Endothelial cell of umbilical vein (primary cell): Measurements from ENCODE around the gene TSPAN14.

Experiments used
- EZH2 ChIP-seq: IDR thresholded peaks from 2 replicates; pipeline ENCODE4 v1.6.1; 2012; ENCODE audit warnings: borderline replicate concordance, low read depth, mild to moderate bottlenecking, moderate library complexity, low read length, inconsistent platforms; ENCODE audit not compliant: severe bottlenecking
- POLR2A ChIP-seq: IDR thresholded peaks from 2 replicates; pipeline ENCODE4 v1.6.1; 2012; ENCODE audit warnings: low read depth, mild to moderate bottlenecking, control low read depth, low read length
- POLR2AphosphoS5 ChIP-seq: IDR thresholded peaks from 2 replicates; pipeline ENCODE4 v1.6.1; 2012; ENCODE audit warnings: low read depth, mild to moderate bottlenecking, control low read depth, low read length, moderate library complexity; ENCODE audit not compliant: insufficient read depth
- TF ChIP-seq, protein P1 (sequence below), 2 donors: IDR thresholded peaks; 1 replicate in 1 of 2; 2 replicates in 1 of 2; pipeline ENCODE4 v1.5.1; 2011; ENCODE audit warnings: low read length in 2 of 2, mild to moderate bottlenecking in 2 of 2, moderate library complexity in 2 of 2, control low read depth in 1 of 2, inconsistent platforms in 1 of 2, low read depth in 1 of 2; ENCODE audit not compliant: insufficient read depth in 1 of 2; ENCODE audit errors: extremely low read depth in 1 of 2
- TF ChIP-seq, protein P2 (sequence below): IDR thresholded peaks from 2 replicates; pipeline ENCODE4 v1.6.1; 2011; ENCODE audit not compliant: insufficient read depth, insufficient read length

DNA sequence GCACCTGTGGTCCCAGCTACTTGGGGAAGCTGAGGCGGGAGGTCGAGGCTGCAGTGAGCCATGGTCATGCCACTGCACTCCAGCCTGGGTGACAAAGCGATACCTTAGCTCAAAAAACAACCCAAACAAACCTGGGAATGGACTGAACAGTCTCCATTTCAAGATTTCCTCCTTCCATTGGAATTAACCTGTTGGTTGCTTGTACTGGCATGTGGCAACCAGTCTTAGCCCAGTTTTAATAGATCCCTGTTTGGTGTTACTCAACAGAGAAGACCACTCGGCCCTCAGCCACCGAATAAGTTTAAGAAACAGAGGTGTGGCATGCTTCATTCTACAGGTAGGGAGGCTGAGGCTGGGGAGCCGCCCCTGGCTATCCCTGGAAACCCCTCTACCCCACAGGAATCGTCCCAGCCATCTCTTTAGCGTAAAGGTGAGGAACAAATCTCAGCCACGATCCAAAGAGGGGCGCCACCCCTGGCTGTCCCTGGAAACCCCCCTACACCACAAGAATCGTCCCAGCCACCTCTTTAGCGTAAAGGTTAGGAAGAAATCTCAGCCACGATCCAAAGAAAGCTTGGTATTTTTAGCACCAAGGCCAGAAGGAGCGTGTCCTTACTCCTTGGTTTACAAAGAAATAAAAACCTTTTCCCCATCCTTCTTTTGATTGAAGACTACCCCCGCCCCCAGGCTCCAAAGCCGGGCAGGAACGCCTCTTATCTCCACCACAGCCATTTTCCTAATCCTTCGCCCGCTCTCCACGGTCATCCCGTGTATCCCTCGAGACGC, 861 bp upstream of the TSPAN14 start:
- TF ChIP-seq POLR2A (no peak), EZH2 (no peak), POLR2AphosphoS5 (no peak)
- TF ChIP-seq, protein P1, sequence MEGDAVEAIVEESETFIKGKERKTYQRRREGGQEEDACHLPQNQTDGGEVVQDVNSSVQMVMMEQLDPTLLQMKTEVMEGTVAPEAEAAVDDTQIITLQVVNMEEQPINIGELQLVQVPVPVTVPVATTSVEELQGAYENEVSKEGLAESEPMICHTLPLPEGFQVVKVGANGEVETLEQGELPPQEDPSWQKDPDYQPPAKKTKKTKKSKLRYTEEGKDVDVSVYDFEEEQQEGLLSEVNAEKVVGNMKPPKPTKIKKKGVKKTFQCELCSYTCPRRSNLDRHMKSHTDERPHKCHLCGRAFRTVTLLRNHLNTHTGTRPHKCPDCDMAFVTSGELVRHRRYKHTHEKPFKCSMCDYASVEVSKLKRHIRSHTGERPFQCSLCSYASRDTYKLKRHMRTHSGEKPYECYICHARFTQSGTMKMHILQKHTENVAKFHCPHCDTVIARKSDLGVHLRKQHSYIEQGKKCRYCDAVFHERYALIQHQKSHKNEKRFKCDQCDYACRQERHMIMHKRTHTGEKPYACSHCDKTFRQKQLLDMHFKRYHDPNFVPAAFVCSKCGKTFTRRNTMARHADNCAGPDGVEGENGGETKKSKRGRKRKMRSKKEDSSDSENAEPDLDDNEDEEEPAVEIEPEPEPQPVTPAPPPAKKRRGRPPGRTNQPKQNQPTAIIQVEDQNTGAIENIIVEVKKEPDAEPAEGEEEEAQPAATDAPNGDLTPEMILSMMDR (IDR thresholded peaks at IDR 0.05; ENCODE audit: extremely low read depth in 1 of 2, insufficient read depth in 1 of 2, low read depth in 1 of 2, low read length in 2 of 2), result no peak
- TF ChIP-seq, protein P2, sequence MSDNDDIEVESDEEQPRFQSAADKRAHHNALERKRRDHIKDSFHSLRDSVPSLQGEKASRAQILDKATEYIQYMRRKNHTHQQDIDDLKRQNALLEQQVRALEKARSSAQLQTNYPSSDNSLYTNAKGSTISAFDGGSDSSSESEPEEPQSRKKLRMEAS, result no peak
